ENCODE data around the gene TRIM25.

- TF ChIP-seq CTCF (conservative IDR thresholded peaks at IDR 0.05) (no peak), EZH2 (IDR thresholded peaks at IDR 0.05; ENCODE audit: low read depth) (no peak)
Measured at GRCh38 chr17:56947741-56948140, 33.9 kb upstream of the TRIM25 start.
